ENCODE results near the gene CCNG2.

The CCNG2 gene

GRCh38 chr4:77204621-77205020, 47.6 kb downstream of the CCNG2 start:
- no peak for DNase-seq

- no peak for DNase-seq
Measured at GRCh38 chr4:77209012-77209411, 52.0 kb downstream of the CCNG2 start.

DNA sequence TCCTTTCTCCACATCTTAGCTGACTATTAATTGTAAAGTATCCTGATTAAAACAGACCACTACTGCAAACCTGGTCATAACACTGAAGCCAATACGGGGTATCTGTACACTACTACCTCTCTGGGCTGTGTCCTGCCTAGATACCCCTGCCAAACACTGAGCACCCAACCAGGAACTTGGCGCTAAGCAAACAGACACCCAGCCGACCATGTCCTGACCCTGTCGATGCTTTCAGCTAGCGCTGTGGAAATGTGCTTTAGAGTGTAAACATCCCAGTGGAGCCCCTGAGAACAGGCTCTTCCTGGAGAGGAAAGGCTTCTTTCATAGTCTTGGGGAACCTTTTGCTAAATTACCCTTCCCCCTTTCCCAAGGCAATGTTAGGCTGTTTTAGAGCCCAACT, 52.9 kb downstream of the CCNG2 start:
- no peak for DNase-seq

- no peak for DNase-seq
Measured at GRCh38 chr4:77215107-77215506, 58.1 kb downstream of the CCNG2 start.

- DNase-seq, result no peak
Measured at GRCh38 chr4:77217526-77217925, 60.5 kb downstream of the CCNG2 start.

- no peak for DNase-seq
Measured at GRCh38 chr4:77219266-77219665, 62.3 kb downstream of the CCNG2 start.
